ENCODE measurements around the gene BUB1. TPM values are rescaled to one million over a fixed set of nuclear protein-coding genes. Genes with fewer than 3 reads are reported as not detected.
"Not testable (repeated sequence)": the region's sequence is repeated elsewhere in the genome, so short reads cannot be mapped to it uniquely, and the experiment has no call there.

BUB1 gene
- total RNA-seq, 2 donors from 2014 or later, result 76.9 to 80.8 TPM

DNA sequence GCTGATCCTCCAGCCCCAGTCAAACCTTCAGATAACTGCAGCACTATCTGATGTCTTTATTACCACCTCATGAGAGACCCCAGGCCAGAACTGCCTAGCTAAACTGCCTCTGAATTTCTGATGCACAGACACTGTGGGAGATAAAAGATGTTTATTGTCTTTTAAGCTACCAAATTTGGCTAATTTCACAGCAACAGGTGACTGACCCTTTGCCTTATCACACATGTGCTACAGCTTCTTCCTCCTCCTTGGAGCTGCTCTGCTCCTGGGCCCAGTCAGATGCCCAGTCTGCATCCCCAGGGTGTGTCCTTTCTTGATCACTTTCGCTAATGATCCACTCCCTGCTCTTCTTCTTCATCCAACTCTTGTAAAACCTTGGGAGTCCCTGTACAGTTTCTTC is 34.9 kb upstream of the BUB1 start:
- peaks cover 66% of the 10 kb centered on the region for H3K27me3 Mint-ChIP-seq (ENCODE audit: low read depth)
- H3K36me3 Mint-ChIP-seq (ENCODE audit: insufficient read depth in 2 of 2), result no peaks in the 10 kb centered on the region
- no peak for ATAC-seq (replicated peaks in 1 of 2)
- no peaks in the 10 kb centered on the region for H3K9me3 Mint-ChIP-seq
- H3K4me1 Mint-ChIP-seq (ENCODE audit: low read depth), result peaks cover 8% of the 10 kb centered on the region
- DNase-seq, result no peak
- no peak overlapping the region for H3K4me3 Mint-ChIP-seq
- no peak overlapping the region for H3K27ac Mint-ChIP-seq

DNA sequence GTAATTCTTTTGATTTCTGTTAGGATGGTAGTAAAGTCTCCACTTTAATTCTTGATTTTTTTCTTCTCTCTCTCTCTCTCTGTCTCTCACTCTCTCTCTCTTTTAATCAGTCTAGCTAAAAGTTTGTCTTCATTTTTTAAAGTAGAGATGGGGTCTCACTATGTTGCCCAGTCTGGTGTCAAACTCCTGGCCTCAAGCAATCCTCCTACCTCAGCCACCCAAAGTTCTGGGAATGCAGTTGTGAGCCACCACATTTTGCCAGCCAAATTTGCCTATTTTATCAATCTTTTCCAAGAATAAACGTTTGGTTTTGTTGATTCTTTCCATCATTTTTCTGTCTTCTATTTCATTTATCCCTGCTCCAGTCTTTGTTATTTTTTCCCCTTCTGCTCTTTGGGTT is 30.6 kb upstream of the BUB1 start:
- no peak for ATAC-seq (replicated peaks in 1 of 2)
- H3K27me3 Mint-ChIP-seq (ENCODE audit: low read depth), result peaks cover 49% of the 10 kb centered on the region

DNA sequence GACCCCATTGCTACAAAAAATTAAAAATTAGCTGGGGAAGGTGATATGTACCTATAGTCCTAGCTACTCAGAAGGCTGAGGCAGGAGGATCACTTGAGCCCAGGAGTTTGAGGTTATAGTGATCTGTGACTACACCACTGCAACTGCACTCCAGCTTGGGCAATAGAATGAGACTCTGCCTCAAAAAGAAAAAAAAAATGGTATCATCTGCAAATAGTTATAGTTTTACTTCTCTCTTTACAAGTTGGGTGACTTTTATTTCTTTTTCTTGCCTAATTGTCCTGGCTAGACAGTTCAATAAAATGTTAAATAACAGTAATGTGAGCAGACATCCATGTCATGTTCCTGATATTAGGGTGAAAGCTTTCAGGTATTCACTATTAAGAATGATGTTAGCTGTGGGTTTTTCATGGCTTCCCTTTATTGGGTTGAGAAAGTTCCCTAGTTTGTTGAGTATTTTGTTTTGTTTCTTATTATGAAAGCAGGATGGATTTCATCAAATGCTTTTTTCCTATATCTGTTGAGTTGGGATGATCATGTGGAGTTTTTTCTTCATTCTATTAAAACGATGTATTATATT is 29.6 kb upstream of the BUB1 start:
- Mint-ChIP-seq H3K4me3 (no peak overlapping the region), H3K27me3 (ENCODE audit: low read depth) (peaks cover 39% of the 10 kb centered on the region), H3K9me3 (no peaks in the 10 kb centered on the region), H3K27ac (no peak overlapping the region), H3K4me1 (ENCODE audit: low read depth) (no peaks in the 10 kb centered on the region), H3K36me3 (ENCODE audit: insufficient read depth in 2 of 2) (no peaks in the 10 kb centered on the region)
- ATAC-seq (replicated peaks in 1 of 2) (no peak), DNase-seq (no peak)

More for the DNA sequence above, 30.6 kb upstream of the BUB1 start:
- Mint-ChIP-seq H3K4me1 (ENCODE audit: low read depth) (peaks cover 3% of the 10 kb centered on the region), H3K27ac (no peak overlapping the region), H3K36me3 (ENCODE audit: insufficient read depth in 2 of 2) (no peaks in the 10 kb centered on the region), H3K9me3 (no peaks in the 10 kb centered on the region), H3K4me3 (no peak overlapping the region)
- no peak for DNase-seq

DNA sequence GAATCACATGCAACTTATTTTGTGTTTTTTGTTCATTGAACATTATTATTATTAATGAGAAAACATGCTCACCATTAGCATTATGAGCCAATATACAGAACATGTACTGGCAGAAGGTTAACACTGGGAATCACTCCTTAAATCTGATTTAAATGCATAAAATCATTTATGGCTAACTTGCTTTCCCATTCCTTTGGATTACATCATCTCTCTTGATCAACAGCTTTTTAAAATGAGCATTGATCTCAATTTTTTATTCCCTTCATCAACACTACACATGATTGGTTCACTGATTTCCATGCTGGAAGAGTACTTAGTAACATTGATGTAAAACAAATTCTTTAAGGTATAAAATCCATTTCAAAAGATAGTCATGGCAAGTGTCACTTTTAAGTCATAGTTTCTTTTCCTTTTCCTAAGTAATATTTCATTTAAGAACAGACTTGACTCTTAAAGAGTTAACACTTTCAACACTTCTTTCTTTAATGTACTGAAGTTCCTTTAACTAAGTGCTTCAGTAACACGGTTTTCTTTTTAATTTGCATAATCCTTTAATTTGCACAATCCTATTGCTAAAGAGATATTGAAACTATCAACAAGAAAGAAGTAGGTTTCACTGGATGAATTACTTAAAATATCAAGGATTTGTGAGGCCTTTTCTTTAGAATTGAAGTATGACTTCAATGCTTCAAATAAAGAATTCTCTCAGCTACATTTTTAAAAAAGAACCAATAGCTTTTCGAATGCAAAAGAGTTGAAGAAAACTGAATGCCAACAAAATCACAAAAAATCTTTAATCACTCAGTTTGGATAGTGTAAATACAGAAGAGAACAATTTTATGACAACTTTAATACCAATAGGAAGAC is 24.9 kb upstream of the BUB1 start:
- no peak overlapping the region for H3K4me3 Mint-ChIP-seq
- DNase-seq (no peak), ATAC-seq (replicated peaks in 1 of 2) (no peak)
- no peaks in the 10 kb centered on the region for H3K36me3 Mint-ChIP-seq (ENCODE audit: insufficient read depth in 2 of 2)
- no peak overlapping the region for H3K27ac Mint-ChIP-seq
- H3K27me3 Mint-ChIP-seq (ENCODE audit: low read depth), result peaks cover 10% of the 10 kb centered on the region
- H3K4me1 Mint-ChIP-seq (ENCODE audit: low read depth), result no peaks in the 10 kb centered on the region
- H3K9me3 Mint-ChIP-seq, result no peaks in the 10 kb centered on the region

DNA sequence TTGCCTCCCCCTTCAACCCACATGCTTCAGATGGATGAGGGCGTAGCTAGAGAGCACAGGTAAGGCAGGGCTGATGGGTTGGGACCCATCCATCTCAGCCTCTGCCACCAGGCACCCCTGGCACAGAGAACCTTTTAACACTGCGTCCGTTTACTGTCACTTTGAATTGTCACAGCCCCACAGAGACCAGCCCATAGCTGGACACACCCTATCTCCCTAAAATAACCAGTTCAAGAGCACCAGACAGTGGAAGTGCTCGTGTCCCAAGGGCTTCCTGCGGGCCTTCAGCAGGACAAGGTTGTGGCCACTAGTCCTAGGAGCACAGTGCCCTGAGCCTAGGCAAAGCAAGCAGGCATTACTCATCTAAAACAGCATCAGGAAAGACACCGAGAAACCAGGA is 20.4 kb upstream of the BUB1 start:
- not testable (repeated sequence) for H3K9me3 Mint-ChIP-seq; H3K4me3 Mint-ChIP-seq; ATAC-seq (replicated peaks in 1 of 2); H3K36me3 Mint-ChIP-seq (ENCODE audit: insufficient read depth in 2 of 2); H3K27ac Mint-ChIP-seq; DNase-seq
- H3K27me3 Mint-ChIP-seq (ENCODE audit: low read depth), result peaks cover 13% of the 10 kb centered on the region
- peaks cover 11% of the 10 kb centered on the region for H3K4me1 Mint-ChIP-seq (ENCODE audit: low read depth)

DNA sequence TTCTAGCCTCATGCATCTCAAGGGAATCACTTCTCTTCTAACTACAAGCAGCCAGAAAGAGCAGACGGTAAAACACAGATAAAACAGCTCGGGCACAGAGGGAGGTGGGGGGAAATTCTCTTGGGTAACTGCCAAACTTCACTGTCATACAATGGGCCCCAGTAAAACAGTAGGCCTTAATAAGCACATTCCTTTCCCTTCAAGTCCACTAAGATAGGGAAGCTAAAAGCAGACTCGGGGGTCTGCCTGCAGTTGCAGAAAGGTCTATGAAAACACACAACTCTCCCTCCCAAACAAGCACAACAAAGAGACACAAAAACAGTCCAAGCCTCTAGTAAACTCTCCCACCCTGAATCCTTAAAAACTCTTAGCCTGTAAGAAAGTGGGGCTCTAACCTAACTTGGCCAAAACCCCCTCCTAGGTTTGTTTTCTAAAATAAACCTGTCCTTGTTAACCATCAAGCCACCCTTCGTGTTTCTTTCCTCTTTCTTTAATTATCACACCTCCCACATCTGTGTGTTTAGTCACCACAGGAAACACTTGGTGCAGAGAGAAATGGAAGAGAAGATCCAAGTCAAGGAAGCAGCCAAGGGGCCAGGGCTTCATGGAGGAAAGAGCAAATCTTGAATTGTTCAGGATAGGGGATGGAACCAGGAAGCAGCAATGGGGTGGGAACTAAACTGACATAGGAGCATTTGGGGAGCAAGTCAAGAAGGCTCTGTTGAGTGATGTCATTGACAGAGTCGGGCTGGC is 17.5 kb upstream of the BUB1 start:
- not testable (repeated sequence) for H3K27ac Mint-ChIP-seq; H3K9me3 Mint-ChIP-seq; DNase-seq; ATAC-seq (replicated peaks in 1 of 2); H3K4me3 Mint-ChIP-seq; H3K36me3 Mint-ChIP-seq (ENCODE audit: insufficient read depth in 2 of 2)
- Mint-ChIP-seq H3K27me3 (ENCODE audit: low read depth) (peaks cover 23% of the 10 kb centered on the region), H3K4me1 (ENCODE audit: low read depth) (peaks cover 11% of the 10 kb centered on the region)

DNA sequence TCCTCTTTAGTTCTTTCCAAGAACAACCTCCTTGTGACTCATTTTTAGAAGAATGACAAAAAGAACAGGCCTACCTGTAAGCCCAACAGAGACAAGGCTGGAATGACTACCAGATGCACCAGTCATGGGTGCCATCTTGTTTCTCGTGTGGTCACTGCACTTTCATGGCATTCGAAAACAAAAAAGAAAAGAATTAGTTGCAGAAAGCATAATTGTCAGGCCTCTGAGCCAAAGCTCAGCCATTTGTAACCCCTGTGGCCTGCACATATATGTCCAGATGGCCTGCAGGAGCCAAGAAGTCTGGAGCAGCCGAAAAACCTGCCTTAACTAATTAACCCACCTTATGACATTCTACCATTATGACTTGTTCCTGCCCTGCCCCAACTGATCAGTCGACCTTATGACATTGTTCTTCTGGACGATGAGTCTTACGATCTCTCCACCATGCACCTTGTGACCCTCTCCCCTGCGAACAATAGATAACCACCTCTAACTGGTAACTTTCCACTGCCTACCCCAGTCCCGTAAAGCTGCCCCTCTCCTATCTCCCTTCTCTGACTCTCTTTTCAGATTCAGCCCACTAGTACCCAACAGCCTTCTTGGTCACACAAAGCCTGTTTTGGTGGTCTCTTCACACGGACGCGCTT is 13.9 kb upstream of the BUB1 start:
- DNase-seq (no peak), ATAC-seq (replicated peaks in 1 of 2) (no peak)
- Mint-ChIP-seq H3K4me3 (no peak overlapping the region), H3K27ac (no peak overlapping the region), H3K27me3 (ENCODE audit: low read depth) (peaks cover 27% of the 10 kb centered on the region), H3K36me3 (ENCODE audit: insufficient read depth in 2 of 2) (peaks cover 0 to 4% of the 10 kb centered on the region in 2 donors), H3K4me1 (ENCODE audit: low read depth) (peaks cover 11% of the 10 kb centered on the region), H3K9me3 (peaks cover 2 to 6% of the 10 kb centered on the region in 2 donors)

DNA sequence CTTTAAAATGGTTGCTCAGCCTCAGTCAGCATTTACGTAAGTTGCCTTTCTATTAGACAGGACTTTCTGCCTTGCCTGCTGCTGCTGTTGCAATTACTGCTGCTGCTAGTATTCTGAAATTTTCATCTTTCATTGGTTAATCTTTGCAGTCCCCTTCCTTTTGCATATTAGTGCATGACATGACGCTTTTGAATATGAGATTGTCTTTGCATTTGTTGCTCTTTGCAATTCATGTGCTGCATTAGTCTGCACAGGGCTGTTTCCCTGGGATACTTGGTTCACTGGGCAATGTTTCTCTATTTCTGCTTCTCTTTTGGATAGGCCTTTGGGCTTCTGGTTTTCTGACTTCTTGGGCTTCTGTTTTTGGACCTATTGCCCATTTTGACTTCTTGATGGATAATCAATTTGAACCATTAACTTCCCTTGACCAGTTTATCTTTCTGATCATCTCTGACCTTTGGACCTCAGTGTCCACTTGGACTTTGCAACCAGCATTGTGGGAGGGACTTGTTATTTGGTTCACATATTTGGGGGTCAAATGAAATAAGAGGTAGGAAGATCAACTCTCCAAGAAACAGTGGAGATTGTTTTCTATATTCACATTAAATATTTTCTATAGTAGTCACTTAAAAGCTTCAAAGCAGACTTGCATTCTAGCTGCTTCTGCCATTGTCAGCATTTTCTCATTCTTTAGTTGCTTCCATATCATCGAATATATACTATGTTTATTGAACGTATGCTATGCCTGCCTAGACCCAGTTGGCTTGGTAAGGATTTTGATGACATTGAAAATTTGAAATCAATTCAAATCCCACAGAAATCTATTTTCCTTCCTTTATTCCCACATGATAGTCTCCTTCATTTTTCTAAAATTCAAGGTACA is 12.5 kb upstream of the BUB1 start:
- DNase-seq, result no peak
- Mint-ChIP-seq H3K9me3 (peaks cover 2 to 6% of the 10 kb centered on the region in 2 donors), H3K27me3 (ENCODE audit: low read depth) (peaks cover 24% of the 10 kb centered on the region), H3K4me1 (ENCODE audit: low read depth) (peaks cover 8% of the 10 kb centered on the region), H3K27ac (no peak overlapping the region), H3K4me3 (no peak overlapping the region), H3K36me3 (ENCODE audit: insufficient read depth in 2 of 2) (peaks cover 0 to 4% of the 10 kb centered on the region in 2 donors)
- no peak for ATAC-seq (replicated peaks in 1 of 2)

DNA sequence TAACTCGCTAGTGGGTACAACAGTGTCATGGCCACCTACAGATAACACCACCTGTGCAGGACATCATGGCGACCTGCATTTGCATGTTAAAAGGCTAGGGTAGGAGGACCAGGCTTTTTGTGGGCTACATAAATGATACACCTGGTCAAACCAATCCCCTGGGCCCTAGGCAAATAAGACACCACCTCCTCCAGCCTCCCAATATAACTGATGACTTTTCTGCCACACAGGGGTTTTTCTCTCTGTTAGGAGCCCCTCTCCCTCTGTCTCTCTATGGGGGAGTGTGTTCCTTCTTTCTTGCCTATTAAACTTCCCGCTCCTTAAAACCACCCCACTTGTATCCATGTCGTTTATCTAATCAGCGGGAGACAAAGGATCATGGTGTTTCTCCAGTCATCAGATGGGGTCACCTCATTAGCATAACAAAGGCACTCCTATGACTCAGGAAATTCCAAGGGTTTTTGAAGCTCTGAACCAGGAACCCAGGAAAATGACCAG is 10.8 kb upstream of the BUB1 start:
- DNase-seq, result no peak
- Mint-ChIP-seq H3K27ac (no peak overlapping the region), H3K4me3 (no peak overlapping the region), H3K36me3 (ENCODE audit: insufficient read depth in 2 of 2) (peaks cover 0 to 4% of the 10 kb centered on the region in 2 donors), H3K9me3 (peaks cover 2 to 6% of the 10 kb centered on the region in 2 donors), H3K4me1 (ENCODE audit: low read depth) (no peaks in the 10 kb centered on the region), H3K27me3 (ENCODE audit: low read depth) (peaks cover 20% of the 10 kb centered on the region)
- no peak for ATAC-seq (replicated peaks in 1 of 2)

DNA sequence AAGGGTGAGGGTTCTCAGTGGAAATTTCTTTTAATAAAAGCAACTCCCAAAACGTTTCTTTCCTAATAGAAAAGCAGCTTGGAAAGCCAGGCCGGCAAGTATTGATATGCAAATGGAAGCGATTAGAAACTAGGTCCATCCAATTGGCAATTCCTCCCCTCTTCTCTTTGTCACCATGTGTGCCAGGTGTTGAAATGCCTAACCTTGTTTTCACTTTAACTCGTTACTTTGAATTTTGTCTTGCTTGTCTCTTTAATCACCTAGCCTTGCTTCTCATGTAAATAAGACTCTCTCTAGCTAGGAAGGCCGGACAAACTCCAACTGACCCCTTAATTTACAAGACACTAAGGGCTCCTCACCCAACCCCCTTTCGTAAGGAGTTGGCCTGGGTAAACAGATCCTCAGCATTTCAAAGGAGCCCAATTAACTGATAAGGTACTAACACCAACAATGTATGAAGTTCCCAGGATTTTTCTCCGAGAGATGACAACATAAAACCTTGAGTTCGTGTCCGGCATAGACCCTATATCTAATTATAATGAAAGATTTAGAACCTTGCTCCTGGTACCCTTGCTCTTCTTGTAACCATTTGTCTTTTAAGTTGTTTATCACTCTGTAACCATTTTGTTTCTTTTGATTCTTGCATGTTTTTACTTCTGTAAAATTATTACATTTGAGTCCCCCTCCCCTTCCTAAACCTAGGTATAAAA is 10.1 kb upstream of the BUB1 start:
- ATAC-seq (replicated peaks in 1 of 2); H3K4me3 Mint-ChIP-seq; H3K36me3 Mint-ChIP-seq (ENCODE audit: insufficient read depth in 2 of 2); H3K27ac Mint-ChIP-seq; DNase-seq; H3K4me1 Mint-ChIP-seq (ENCODE audit: low read depth); H3K9me3 Mint-ChIP-seq: not testable (repeated sequence)
- H3K27me3 Mint-ChIP-seq (ENCODE audit: low read depth), result peaks cover 20% of the 10 kb centered on the region

DNA sequence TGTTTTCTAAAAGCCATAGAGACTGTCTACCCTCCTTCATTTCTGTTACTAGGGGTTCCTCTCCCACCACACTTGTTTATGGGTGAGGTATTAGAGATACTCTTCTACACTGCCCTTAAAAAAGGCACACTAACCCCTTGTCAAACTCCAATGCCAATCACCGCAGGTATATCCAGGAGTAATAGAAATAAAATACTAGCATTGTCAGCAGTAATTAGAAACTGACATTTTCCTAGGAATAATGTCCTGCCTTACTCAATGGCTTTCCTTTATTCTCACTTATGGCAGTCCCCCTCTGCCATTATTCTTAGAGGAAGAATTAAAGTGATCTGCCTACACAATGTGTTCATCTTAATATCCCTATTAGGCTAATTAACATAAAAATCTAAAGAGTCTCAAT is 5.0 kb upstream of the BUB1 start:
- no peak for ATAC-seq (replicated peaks in 1 of 2)
- Mint-ChIP-seq H3K9me3 (peaks cover 0 to 2% of the 10 kb centered on the region in 2 donors), H3K36me3 (ENCODE audit: insufficient read depth in 2 of 2) (peaks cover 2 to 5% of the 10 kb centered on the region in 2 donors), H3K4me3 (no peak overlapping the region), H3K27me3 (ENCODE audit: low read depth) (peaks cover 17% of the 10 kb centered on the region), H3K27ac (no peak overlapping the region), H3K4me1 (ENCODE audit: low read depth) (peaks cover 20% of the 10 kb centered on the region)
- DNase-seq, result no peak
